GM21360 (cell line): ENCODE measurements around the gene KLHL18.
"Not testable (repeated sequence)": the region's sequence is repeated elsewhere in the genome, so short reads cannot be mapped to it uniquely, and the experiment has no call there.

Source experiments
- ATAC-seq: cut with Tn5 transposase; IDR thresholded peaks from one replicate; pipeline ENCODE4 v1.9.1; 2021; ENCODE audit warnings: mild to moderate bottlenecking, moderate library complexity; ENCODE audit not compliant: unreplicated experiment

Gene KLHL18

DNA sequence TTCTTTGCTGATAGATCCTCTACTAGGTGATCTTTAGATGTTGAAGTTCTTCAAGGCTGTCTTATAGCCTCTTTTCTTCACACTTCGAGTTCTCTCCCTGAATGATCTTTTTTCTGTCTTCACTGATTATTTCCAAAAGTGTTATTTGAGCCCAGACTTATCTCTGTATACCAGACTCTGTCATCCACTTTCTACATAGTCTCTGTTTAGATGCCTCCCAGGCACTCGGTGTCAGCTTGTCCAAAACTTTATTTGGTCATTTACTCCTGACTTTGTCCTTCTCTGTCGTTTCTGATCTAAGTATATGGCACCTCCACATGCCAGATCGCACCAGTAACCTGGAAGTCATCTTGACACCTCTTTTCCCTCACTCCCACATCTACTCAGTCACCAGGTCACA is 27.6 kb downstream of the KLHL18 start:
- ATAC-seq, result no peak

DNA sequence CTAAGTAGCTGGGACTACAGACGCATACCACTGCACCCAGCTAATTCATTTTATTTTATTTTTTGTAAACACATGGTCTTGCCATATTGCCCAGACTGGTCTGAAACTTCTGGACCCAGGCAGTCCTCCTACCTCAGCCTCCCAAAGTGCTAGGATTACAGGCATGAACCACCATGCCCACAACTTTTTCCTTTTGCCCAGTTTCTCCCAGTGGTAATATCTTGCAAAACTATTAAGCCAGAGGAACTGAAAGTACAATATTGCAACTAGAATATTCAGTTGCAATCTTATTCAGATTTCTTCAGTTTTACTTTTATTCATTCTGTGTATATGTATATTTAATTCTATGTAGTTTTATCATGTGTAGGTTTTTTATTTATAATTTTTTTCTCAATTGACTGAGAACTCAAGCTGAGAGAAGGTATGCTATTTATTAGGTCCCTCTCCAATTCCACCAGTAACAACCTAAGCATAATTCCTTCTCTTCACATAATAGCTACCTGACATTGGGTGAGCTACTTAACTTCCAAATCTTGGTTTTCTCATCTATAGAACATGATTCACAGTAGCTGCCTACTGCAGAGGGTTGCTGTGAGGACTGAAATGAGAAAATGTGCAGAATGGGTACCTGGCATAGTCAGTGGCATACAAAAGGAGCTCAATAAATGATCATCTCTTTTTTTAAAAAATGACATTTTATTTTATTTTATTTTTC is 30.8 kb downstream of the KLHL18 start:
- no peak for ATAC-seq

DNA sequence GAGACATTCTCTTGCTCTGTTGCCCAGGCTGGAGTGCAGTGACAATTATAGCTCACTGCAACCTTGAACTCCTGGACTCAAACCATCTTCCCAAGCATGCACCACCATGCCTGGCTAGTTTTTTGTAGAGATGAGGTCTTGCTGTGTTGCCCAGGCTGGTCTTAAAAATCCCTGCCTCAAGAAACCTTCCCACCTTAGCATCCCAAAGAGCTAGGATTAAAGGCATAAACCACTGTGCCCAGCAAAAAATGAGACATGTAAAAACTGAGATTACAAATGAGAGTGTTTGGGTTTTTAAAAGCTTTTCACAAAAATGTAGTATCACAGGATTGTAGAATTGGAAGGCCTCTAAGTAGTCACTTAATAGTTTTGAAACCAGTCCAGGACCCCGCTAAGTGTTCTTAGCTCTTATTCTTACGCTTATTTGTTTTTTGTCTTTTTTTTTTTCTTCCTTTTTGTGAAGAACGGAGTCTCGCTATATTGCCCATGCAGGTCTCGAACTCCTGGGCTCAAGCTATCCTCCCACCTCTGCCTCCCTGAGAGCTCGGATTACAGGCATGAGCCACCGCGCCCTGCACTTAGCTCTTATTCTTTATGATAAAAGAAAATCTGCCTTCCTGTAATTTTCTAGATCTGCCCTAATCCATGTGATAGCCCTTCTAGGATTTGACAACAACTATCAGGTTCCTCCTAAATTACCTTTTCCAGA is 31.5 kb downstream of the KLHL18 start:
- ATAC-seq, result no peak

DNA sequence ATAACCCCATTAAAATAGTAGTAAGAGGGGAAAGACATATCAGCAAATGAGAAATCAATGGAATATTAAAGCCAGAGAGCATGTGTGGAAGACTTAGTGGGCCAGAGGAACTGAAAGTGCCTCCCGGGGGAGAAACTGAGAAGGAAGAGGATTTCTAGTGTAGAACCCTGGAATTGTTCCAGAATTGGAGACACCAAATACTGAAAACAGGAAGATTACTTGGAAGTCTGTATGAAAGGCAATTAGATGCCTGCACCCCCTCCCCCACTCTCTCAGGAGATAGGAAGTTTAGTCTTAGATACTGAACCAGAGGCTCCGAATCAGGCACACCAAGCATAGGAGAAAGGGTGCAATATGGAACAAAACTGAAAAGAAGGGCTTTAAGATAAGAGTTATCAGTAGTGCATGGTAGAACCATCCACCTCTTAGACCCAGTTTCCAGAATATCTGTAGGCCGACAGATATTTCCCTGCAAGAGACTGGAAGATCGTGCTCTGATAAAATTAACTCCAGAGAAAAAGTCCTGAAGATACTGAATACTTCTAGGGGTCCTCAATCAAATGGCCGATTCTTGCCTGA is 32.4 kb downstream of the KLHL18 start:
- no peak for ATAC-seq

DNA sequence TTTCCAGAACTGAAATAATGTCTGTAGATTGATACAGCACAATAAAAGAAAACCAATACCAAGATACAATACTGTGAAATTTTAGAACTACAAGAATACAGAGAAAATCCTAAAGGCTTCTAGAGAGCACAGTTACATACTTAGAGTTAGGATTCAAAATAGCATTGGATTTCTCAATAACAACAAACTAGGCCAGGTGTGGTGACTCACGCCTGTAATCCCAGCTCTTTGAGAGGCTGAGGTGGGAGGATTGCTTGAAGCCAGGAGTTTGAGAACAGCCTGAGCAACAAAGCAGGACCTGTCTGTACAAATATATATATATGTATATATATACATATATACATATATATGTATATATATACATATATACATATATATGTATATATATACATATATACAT is 33.4 kb downstream of the KLHL18 start:
- not testable (repeated sequence) for ATAC-seq

DNA sequence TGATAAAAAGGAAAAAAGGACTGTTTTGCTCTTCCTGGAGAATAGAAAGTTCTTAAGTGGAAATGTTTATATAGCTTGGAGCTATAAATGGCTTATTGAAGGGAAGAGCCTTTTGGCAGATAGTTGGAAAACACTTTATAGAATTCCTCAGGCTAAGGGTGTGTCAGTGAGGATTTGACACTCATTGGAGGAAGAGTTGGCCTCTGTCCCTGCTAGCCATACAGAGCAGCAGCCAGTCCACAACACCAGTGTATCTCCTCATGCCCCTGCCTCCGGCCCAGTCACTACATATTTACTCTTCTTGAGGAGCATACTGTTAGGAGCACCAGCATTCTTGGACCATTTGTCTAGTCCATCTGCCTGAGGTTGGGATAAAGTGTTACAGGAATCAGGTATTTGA is 36.2 kb downstream of the KLHL18 start:
- ATAC-seq, result no peak

DNA sequence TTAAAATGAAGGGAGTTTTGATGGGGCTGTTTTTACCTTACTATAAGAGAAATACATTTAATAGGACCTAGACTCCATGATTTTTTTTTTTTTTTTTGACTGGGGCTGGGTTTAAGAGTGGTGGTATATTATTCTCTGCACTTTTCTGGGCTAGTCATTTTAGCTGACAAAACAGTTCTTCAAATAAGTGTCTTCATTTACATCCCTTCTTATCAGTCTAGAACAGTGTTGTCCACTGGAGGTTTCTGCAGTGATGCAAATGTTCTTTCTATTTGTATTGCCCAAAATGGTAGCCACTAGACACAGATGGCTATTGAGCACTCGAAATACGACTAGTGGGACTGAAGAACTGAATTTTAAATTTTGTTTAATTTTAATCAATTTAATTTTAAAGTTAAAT is 37.2 kb downstream of the KLHL18 start:
- ATAC-seq, result no peak

DNA sequence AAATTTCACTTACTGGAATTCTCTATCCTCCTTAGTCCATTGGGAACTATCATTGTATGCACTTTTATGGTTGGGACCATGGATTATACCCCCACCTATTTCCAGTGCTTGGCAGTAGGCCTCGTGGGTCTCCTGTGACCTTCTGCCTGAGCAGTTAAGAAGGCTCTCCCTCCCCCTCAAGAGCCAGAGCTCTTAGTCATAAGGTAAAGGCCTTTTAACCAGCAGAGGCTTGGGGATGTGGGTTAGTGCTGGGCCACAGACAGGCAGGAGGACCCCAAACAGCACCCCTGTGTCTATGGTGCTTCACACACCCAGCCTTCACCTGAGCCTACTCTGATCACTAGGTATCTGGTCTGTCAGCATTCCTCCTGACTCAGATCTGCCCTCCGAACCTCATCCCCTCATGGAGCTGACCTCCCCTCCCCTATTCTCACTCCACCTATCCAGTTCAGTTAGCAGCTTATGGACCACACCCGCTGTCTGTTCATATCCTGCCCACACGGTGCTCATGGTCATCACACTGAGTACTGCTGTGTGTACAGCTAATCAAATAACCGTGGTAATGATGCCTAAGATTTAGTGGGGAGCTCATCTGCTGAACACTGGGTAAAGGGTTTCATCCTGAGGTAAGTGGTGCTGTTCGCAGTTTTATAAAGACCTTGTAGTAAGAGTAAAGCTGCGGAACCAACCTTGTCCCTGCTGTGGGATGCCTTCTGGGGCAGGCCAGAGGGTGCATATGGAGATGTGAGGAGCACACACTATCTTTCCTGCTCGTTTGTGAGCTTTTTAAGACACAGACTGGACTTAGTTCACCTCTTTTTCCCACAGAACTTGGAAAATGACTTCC is 40.9 kb downstream of the KLHL18 start:
- ATAC-seq, result no peak

DNA sequence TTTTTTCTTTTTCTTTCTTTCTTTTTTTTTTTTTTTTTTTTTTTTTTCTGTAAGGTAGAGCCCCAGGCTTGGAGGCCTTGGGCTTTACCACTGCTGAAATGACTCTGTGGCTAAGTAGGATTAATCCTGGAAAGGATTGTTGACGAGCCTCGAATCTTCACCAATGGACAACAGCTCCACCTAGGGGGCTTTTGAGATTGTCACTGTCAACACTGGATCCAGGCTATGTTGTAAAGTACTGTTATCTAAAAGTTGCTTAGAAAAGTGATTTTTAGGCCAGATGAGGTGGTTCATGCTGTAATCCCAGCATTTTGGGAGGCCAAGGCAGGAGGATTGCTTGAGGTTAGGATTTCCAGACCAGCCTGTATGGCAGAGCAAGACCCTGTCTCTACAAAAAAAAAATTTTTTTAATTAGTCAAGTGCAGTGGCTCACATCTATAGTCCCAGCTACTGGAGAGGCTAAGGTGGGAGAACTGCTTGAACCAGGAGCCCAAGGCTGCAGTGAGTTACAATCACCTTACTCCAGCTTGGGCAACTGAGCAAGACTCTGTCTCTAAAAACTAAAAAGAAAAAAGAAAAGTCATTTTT is 41.6 kb downstream of the KLHL18 start:
- no peak for ATAC-seq

DNA sequence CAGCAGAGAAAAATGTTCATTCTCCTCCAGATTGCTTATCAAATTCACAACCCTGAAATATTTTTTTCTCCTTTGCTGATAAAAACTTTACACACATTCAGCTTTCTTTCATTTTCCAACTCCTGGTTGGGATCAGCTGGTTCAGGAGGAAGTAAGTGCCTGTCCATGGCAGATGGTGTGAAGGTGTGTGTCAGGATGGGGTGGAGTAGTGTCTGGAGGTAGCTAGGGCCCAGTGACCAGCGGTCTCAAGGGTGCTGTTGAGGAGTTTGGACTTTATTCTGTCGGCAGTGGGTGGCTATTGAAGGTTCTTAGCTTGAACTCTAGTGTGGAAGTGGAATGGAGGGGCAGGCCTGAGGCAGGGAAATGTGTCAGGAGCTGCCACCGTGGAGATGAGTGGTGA is 51.2 kb downstream of the KLHL18 start:
- no peak for ATAC-seq

DNA sequence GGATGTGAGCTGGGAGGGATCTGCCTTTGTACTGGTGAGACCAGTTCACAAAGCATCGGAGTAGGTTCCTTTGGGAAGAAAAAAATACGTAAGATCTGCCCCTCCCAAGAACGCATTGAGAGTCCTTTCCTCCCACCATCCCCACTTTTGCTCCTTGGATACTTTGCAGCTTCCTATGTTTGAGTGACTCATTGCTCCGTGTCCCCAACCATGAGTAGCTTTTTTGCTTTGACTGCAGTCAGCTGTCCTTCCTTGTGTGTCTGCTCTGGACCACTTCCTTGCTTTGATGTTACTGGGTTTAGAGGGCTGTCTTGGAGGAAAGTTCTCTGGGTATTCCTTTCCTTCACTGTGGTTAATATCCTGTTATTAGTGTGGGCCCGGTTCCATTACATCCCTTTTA is 54.9 kb downstream of the KLHL18 start:
- ATAC-seq, result no peak

DNA sequence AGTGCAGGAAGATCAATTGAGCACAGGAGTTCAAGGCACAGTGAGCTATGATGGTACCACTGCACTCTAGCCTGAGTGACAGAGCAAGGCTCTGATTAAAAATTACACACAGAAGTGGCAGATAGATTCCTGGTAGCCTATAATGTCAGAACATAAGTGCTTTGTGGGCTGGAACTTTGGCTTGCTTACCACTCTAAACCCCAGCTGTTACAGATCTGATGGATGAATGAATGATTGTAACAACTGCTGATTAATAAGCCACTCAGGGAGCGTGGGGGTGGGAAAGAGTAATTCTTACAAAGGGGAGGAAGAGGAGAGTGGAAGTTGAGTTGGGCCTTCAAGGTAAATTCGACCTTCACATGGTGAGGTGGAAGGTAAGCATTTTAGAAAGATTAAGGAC is 57.2 kb downstream of the KLHL18 start:
- ATAC-seq, result no peak

DNA sequence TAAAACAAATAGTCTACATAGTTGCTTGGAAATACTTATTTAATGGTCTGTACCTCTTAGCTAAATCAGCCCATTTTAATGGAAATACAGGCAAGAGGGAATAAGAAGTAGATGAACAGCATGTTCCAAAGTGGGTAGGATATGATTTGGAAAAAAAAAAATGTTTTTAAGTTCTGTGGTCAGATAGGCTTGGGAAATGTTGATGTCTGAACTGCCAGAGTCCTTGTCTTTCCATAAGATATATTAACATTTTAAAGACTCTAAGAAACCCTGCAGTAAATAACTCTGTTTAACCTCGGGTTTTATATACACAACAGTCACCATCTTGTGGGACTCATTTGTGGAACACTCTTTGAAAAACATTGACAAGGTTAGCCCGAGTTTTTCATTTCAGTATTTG is 58.1 kb downstream of the KLHL18 start:
- no peak for ATAC-seq

DNA sequence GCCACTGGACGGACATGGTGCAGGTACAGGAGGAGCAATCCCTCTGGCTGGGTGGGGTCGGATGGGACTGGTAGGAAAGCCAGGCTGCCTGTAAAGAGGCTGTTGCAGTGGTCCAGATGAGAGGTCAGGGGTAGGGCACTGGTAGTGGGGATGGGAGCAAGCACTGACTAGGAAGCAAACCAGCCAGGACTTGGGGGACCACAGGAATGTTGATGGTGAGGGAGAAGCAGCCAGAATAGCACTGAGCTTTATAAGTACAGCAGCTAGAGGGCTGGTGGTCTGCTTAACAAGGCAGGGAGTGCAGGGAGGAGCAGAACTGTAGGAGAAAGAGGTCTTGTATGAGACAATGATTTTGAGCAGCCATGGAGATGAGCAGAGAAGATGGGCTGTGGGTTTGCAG is 59.4 kb downstream of the KLHL18 start:
- ATAC-seq, result no peak

DNA sequence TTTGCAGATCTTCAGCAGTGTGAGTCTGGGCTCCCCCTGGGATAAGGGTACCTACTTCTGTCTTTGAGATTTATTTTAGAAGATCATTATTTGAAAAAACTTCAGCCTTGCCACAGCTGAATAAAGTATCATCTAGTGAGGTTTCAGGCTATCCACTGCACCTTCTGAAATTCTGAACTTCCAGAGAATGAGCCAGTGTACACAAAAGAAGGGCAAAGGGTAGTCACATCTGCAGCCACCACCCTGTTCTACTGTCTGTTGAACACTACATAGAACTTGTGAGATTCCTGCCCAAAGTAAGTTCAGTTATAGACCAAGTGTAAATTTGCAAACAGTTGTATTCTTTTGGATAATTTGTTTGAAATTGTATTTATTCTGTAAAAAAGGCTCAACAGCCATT is 60.1 kb downstream of the KLHL18 start:
- no peak for ATAC-seq

DNA sequence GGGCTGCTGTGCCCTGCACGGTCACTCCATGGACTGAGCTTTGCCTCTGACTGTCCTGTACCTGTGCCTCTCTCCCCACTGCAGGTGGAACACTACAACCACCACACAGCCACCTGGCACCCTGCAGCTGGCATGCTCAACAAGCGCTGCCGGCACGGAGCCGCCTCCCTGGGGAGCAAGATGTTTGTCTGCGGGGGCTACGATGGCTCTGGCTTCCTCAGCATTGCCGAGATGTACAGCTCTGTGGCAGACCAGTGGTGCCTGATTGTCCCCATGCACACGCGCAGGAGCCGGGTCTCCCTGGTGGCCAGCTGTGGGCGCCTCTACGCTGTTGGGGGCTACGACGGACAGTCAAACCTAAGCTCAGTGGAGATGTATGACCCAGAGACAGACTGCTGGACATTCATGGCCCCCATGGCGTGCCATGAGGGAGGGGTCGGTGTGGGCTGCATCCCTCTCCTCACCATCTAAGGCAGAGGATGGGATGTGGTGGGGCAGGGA is 60.8 kb downstream of the KLHL18 start:
- no peak for ATAC-seq

DNA sequence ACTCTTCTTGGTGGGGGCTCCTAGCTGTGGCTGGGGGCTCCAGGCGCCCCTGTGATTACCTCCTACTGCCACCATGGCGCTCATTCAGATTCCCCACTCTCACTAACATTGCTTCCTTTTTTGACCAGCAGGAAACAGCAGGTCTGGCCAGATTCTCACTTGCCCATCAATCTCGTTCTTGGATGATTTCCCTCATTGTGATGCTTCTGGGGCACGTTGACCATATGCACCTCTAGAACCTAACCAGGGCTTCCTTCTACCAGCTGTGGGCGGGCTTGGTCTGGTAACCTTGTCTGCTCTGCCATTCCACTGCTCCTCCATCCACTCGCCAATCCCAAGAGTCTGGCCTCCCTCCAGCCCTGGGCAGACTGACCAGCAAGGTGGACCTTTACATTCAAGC is 62.2 kb downstream of the KLHL18 start:
- ATAC-seq, result no peak

DNA sequence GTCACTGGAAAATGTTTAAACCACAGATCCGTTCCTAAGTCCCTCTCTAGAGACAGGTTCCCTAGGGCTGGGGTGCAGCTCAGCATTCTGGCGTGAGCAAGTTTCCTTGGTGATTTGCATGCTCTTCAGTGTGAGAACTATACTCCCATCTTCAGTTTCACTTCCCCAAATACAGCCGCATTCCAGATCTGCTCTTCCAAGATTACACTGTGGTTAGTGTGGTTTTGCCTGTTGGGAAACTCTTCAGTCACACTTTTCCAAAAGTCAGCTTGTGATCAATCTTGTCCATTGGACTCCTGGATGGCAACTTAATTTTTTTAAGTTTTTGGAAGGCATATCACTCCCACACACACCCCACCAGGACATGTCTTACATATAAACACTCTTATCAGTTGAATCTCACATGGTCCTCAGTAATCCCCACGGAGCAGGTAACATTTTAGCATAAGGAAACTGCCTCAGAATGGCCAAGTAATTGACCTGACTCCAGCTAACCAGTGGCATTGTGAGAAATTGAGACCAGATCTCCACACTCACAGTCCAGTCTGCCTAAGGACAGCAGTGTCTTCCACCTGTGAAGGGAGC is 64.6 kb downstream of the KLHL18 start:
- ATAC-seq, result peak; percentile 80

DNA sequence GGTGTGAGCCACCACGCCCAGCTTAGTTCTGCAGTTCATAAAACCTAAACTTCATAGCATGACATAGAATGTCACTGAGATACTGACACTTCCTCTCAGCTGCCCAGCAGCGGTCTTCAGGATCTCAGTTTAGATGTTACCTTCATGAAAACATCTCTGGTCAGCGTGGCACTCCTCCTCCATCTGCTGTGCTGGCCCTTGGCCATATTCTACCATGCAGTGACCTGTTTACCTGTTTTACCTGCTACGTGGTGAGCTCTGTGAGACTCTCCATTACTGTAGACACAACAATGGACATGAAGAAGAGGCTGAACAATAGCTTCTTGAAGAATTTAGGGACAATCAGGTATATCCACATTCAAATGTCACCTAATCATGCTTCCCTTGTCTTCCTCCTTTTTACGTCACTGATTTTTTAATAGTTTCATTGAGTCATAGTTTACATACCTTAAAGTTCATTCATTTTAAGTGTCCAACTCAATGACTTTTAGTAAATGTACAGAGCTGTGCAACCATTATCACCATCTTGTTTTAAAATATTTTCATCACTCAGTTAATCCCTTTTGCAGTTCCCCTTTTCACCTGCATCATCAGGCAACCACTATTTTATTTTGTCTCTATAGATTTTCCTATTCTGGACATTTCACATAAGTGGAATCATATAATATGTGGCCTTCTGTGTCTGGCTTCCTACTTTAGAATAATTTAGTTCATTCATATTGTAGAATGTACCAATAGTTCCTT is 65.8 kb downstream of the KLHL18 start:
- no peak for ATAC-seq

DNA sequence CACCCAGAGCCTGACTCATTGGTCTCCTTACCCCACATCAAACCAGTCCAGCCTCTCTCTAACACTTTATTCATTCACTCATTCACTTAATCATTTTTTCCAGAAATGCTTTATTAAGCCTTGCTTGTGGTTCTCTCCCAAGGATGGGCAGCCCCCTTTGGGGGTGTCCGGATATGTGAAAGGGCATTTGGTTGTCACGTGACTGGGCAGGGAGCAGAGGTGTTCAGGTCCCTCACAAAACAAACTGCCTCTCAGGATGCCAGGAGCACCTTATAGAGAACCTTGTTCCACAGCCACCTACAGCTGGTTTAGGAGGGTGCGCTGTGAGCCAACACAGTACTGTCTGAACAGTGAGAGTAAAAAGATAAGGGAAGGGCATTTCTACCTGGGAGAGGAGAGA is 72.3 kb downstream of the KLHL18 start:
- ATAC-seq, result no peak
